ENCODE measurements around the gene AGPAT4. TPM values are rescaled to one million over a fixed set of nuclear protein-coding genes. Genes with fewer than 3 reads are reported as not detected.

Gene AGPAT4
- total RNA-seq, 2 donors from 2014 or later = 61.0 to 61.1 TPM

DNA sequence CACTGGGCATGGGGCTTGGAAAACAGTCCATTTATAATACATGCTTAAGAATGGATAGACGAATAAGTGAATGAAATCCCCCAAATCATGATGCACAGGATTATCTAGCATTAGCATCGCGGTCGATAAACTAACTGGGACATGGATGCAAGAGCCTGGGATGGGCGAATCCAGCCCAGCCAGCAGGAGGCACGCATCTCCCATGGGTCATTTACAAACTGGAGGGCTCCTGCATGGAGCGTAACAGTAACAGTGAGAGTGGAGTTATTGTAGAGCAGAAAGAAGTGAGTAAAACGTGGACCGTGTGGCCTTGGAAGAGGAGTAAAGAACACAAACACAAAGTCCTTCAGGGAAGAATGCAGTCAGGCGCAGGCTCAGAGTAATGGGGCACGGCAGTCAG lies 136.5 kb downstream of the AGPAT4 start:
- H3K27ac Mint-ChIP-seq = no peak overlapping the region
- DNase-seq = no peak
- H3K9me3 Mint-ChIP-seq = no peaks in the 10 kb centered on the region
- Histone ChIP-seq H3K36me3 (ENCODE audit: control insufficient read depth, insufficient read depth, low read length) (peaks cover 76% of the 10 kb centered on the region), H3K4me1 (ENCODE audit: control insufficient read depth, insufficient read depth, low read length) (no peaks in the 10 kb centered on the region), H3K27ac (ENCODE audit: low read depth, low read length) (no peak overlapping the region), H3K9me3 (ENCODE audit: control insufficient read depth, low read length) (no peaks in the 10 kb centered on the region), H3K9ac (ENCODE audit: extremely low read depth, low read length, poor library complexity, severe bottlenecking) (no peak overlapping the region), H3K4me3 (ENCODE audit: low read length) (no peak overlapping the region), H3K27me3 (ENCODE audit: control insufficient read depth, insufficient read depth, low read length, poor library complexity, severe bottlenecking) (no peaks in the 10 kb centered on the region)
- H3K36me3 Mint-ChIP-seq (ENCODE audit: low read depth) = peaks cover 63% of the 10 kb centered on the region
- no peak overlapping the region for H3K4me3 Mint-ChIP-seq
- 94 to 100% methylated on average over 10 to 11 of the region's 11 CpGs for WGBS, 2 experiments (ENCODE audit: insufficient coverage in 1 of 2, insufficient read length in 1 of 2)
- no peaks in the 10 kb centered on the region for H3K27me3 Mint-ChIP-seq (ENCODE audit: insufficient read depth)
- peaks cover 5% of the 10 kb centered on the region for H3K4me1 Mint-ChIP-seq
- TF ChIP-seq, protein P1, sequence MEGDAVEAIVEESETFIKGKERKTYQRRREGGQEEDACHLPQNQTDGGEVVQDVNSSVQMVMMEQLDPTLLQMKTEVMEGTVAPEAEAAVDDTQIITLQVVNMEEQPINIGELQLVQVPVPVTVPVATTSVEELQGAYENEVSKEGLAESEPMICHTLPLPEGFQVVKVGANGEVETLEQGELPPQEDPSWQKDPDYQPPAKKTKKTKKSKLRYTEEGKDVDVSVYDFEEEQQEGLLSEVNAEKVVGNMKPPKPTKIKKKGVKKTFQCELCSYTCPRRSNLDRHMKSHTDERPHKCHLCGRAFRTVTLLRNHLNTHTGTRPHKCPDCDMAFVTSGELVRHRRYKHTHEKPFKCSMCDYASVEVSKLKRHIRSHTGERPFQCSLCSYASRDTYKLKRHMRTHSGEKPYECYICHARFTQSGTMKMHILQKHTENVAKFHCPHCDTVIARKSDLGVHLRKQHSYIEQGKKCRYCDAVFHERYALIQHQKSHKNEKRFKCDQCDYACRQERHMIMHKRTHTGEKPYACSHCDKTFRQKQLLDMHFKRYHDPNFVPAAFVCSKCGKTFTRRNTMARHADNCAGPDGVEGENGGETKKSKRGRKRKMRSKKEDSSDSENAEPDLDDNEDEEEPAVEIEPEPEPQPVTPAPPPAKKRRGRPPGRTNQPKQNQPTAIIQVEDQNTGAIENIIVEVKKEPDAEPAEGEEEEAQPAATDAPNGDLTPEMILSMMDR (conservative IDR thresholded peaks at IDR 0.05) = peak; percentile 18

DNA sequence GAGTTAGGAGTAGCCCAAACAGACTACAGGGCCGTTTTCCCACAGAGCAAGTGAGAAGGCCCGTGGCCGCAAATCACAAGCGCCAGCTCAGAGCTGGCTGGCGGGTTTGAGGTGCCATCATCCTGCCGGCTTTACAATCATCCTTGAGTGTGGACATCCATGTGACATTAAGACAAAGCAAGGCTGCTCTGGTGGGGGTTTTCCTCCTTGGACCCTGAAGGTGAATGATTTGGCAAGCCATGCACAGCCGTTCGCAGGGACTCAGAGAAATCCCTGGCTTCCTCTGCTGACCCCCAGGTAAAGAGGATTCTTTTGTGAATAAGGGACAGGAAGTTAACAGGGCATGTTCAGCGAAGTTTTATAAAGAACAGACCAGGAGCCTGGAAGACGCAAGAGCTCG lies 137.2 kb downstream of the AGPAT4 start:
- peaks cover 57% of the 10 kb centered on the region for H3K36me3 Mint-ChIP-seq (ENCODE audit: low read depth)
- DNase-seq = no peak
- no peaks in the 10 kb centered on the region for H3K9me3 Mint-ChIP-seq
- no peak overlapping the region for H3K4me3 Mint-ChIP-seq
- H3K4me1 Mint-ChIP-seq = peaks cover 5% of the 10 kb centered on the region
- Histone ChIP-seq H3K27ac (ENCODE audit: low read depth, low read length) (peak overlapping the region; percentile 24), H3K27me3 (ENCODE audit: control insufficient read depth, insufficient read depth, low read length, poor library complexity, severe bottlenecking) (no peaks in the 10 kb centered on the region), H3K4me1 (ENCODE audit: control insufficient read depth, insufficient read depth, low read length) (no peaks in the 10 kb centered on the region), H3K9ac (ENCODE audit: extremely low read depth, low read length, poor library complexity, severe bottlenecking) (no peak overlapping the region), H3K36me3 (ENCODE audit: control insufficient read depth, insufficient read depth, low read length) (peaks cover 75% of the 10 kb centered on the region), H3K4me3 (ENCODE audit: low read length) (no peak overlapping the region), H3K9me3 (ENCODE audit: control insufficient read depth, low read length) (no peaks in the 10 kb centered on the region)
- 91 to 93% methylated on average over 10 to 11 of the region's 11 CpGs for WGBS, 2 experiments (ENCODE audit: insufficient coverage in 1 of 2, insufficient read length in 1 of 2)
- TF ChIP-seq, protein P1 (conservative IDR thresholded peaks at IDR 0.05) = no peak
- H3K27me3 Mint-ChIP-seq (ENCODE audit: insufficient read depth) = no peaks in the 10 kb centered on the region
- peak overlapping the region; percentile 1 for H3K27ac Mint-ChIP-seq

DNA sequence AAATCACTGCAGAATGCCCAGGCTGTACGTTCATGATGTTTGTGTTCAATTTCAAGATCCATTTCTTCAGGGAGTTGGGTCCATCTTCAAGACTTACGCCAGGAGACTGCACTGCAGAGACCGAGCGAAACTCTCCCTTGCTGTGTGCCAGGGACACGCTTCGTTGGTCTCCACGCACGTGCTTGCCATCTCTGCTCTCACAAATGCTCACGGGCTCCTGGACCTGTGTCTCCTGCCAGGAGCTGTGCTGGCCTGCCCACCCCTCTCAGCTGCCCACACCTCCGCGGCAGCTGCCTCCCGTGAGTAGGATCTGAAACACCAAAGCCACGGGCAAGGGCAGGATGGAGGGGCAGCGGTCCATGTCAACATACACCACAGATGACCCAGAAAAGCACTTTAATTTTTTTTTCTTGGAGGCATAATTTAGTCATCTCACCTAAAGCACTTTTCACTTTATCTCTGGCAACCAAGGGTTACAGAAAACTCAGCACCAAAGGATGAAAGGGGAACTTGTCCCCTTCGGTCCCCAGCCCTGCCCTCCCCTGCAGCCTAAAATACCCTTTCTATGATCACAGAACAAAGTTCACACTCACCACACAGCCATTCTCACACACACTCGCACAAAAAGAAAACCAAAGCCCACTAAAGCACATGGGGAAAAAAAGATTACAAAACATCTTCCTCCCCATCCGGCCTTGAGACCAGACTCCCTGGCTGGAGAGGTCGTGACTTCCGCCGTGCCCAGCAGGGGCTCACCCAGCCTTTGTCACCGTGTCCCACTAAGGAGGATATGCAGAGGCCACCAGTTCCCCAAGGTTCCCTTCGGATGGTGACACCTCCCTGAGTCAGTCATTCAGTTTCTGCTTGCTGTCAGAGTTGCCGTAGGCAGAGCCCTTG lies 137.9 kb downstream of the AGPAT4 start:
- Histone ChIP-seq H3K27me3 (ENCODE audit: control insufficient read depth, insufficient read depth, low read length, poor library complexity, severe bottlenecking) (no peaks in the 10 kb centered on the region), H3K9me3 (ENCODE audit: control insufficient read depth, low read length) (no peaks in the 10 kb centered on the region), H3K27ac (ENCODE audit: low read depth, low read length) (peak overlapping the region; percentile 57), H3K36me3 (ENCODE audit: control insufficient read depth, insufficient read depth, low read length) (peaks cover 75% of the 10 kb centered on the region), H3K4me1 (ENCODE audit: control insufficient read depth, insufficient read depth, low read length) (no peaks in the 10 kb centered on the region), H3K4me3 (ENCODE audit: low read length) (no peak overlapping the region), H3K9ac (ENCODE audit: extremely low read depth, low read length, poor library complexity, severe bottlenecking) (no peak overlapping the region)
- H3K9me3 Mint-ChIP-seq = no peaks in the 10 kb centered on the region
- peaks cover 52% of the 10 kb centered on the region for H3K36me3 Mint-ChIP-seq (ENCODE audit: low read depth)
- H3K27ac Mint-ChIP-seq = peak overlapping the region; percentile 53
- H3K27me3 Mint-ChIP-seq (ENCODE audit: insufficient read depth) = no peaks in the 10 kb centered on the region
- no peak overlapping the region for H3K4me3 Mint-ChIP-seq
- TF ChIP-seq, protein P1 (conservative IDR thresholded peaks at IDR 0.05) = no peak
- H3K4me1 Mint-ChIP-seq = peaks cover 5% of the 10 kb centered on the region
- 91 to 93% methylated on average over 21 to 23 of the region's 23 CpGs for WGBS, 2 experiments (ENCODE audit: insufficient coverage in 1 of 2, insufficient read length in 1 of 2)
- DNase-seq = peak; percentile 67
